HG02973 (cell line): ENCODE results near the gene FOSB.
"Not testable (repeated sequence)": the region's sequence is repeated elsewhere in the genome, so short reads cannot be mapped to it uniquely, and the experiment has no call there.

Source experiments
- ATAC-seq: cut with Tn5 transposase; IDR thresholded peaks from one replicate; pipeline ENCODE4 v1.9.1; 2021; ENCODE audit warnings: moderate library complexity; ENCODE audit not compliant: unreplicated experiment

Gene FOSB

GRCh38 chr19:45503909-45504308 is 36.1 kb downstream of the FOSB start:
- ATAC-seq, result no peak

- ATAC-seq, result no peak
Measured at GRCh38 chr19:45505151-45505995, 37.6 kb downstream of the FOSB start.

- no peak for ATAC-seq
Measured at GRCh38 chr19:45505996-45506245, 38.1 kb downstream of the FOSB start.

- peak; percentile 47 for ATAC-seq
Measured at GRCh38 chr19:45506246-45506988, 38.6 kb downstream of the FOSB start.

- ATAC-seq, result peak; percentile 55
Measured at GRCh38 chr19:45506989-45507871, 39.4 kb downstream of the FOSB start, which contains the start of gene VASP. Gene VASP, plus strand, starts transcription at chr19:45507479. Its CDS starts 293 bp downstream, at chr19:45507772.

- ATAC-seq, result no peak
Measured at GRCh38 chr19:45507872-45508416, 40.1 kb downstream of the FOSB start.

- no peak for ATAC-seq
Measured at GRCh38 chr19:45508417-45508860, 40.6 kb downstream of the FOSB start.

GRCh38 chr19:45508861-45509691 is 41.3 kb downstream of the FOSB start:
- ATAC-seq, result no peak

GRCh38 chr19:45509692-45510015 is 41.9 kb downstream of the FOSB start:
- no peak for ATAC-seq

GRCh38 chr19:45510352-45510751 is 42.6 kb downstream of the FOSB start:
- not testable (repeated sequence) for ATAC-seq

- no peak for ATAC-seq
Measured at GRCh38 chr19:45511074-45511473, 43.3 kb downstream of the FOSB start.

- ATAC-seq, result no peak
Measured at GRCh38 chr19:45512881-45513483, 45.2 kb downstream of the FOSB start.

- no peak for ATAC-seq
Measured at GRCh38 chr19:45514376-45515051, 46.7 kb downstream of the FOSB start.

GRCh38 chr19:45515081-45515624 is 47.4 kb downstream of the FOSB start:
- ATAC-seq, result no peak

GRCh38 chr19:45515807-45516401 is 48.1 kb downstream of the FOSB start:
- no peak for ATAC-seq

GRCh38 chr19:45517238-45517637 is 49.4 kb downstream of the FOSB start:
- no peak for ATAC-seq

GRCh38 chr19:45517641-45518468 is 50.1 kb downstream of the FOSB start:
- ATAC-seq, result no peak

GRCh38 chr19:45518469-45518826 is 50.7 kb downstream of the FOSB start:
- ATAC-seq, result no peak
